CD1c-positive myeloid dendritic cell (primary cell): ENCODE measurements around the gene UGT1A1.

Source experiments
- DNase-seq: peaks from one replicate; pipeline ENCODE4 v3.0.0-alpha.2; 2016; ENCODE audit errors: extremely low spot score

Gene UGT1A1

DNA sequence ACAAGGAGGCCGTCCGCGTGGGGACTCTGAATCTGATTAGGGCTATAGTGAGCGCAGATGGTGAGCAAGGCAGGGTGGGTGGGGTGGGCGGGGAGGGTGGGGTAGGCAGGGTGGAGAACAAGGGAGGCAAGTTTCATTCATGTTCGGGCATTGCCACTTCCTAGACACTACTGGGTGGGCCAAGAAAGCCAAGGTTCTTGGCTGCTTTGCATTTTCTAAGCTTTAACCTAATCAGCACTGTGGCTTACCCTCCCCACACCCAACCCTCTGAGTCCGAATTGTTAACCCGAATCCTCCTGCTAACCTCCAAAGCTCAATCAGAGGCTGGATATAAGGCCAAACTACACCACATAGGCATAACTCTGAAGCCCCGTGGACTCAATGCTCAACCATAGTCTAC, 36.2 kb downstream of the UGT1A1 start:
- no peak for DNase-seq

GRCh38 chr2:233798335-233799086, 38.4 kb downstream of the UGT1A1 start:
- DNase-seq = no peak

- DNase-seq = no peak
Measured at GRCh38 chr2:233799087-233799665, 39.1 kb downstream of the UGT1A1 start.

- no peak for DNase-seq
Measured at GRCh38 chr2:233799716-233800115, 39.6 kb downstream of the UGT1A1 start.

GRCh38 chr2:233800208-233800607, 40.1 kb downstream of the UGT1A1 start:
- DNase-seq = no peak

GRCh38 chr2:233801357-233802131, 41.5 kb downstream of the UGT1A1 start:
- no peak for DNase-seq

- DNase-seq = no peak
Measured at GRCh38 chr2:233802132-233802815, 42.2 kb downstream of the UGT1A1 start.

DNA sequence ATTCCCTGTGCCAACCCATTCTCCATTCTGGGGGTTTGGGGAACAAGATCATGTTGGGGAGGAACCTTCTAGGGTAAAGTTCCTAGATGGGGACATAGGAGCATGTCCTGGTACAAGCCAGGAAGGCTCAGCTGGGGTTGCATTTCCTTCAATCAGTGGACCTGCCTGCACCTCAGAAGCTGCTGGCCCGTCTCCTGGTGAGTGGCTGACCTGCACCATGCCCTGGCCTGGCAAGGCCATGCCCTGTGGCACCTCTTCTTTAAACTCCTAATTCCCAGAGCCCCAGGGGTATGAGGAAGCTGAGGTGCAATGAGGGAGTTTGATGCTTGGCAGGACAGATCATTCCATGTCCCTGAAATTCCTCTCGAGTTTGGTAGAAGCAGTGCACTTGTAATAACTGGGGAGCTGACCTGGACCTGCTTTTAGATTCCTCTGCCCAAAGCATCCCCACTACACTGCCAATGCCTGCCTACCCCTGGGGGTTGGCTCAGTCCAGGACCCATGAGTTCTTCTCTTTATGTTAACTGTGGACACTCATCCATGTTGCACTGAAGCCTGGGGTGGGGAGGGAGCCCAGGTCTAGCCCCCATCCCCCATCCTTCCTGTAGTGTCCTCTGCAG, 43.3 kb downstream of the UGT1A1 start:
- no peak for DNase-seq

DNA sequence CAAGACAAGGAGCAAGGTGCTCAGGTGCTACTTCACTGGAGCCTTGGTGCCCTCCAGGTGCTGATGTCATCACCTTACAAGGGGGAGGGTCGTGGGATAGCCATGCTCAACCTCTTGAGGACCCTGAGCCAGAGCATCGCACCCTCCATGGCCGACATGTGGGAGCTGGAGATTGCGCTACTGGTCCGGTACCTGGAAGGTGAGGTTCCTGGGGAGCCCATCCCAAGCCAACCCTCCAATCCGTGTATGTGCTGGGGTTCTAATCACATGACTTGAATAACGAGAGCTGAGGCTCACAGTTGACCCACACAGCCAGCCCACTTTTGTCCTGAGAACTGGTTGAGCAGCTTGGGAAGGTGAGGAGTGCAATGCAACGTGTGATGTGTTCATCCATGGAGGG, 43.9 kb downstream of the UGT1A1 start:
- no peak for DNase-seq

GRCh38 chr2:233807215-233807865, 47.3 kb downstream of the UGT1A1 start:
- no peak for DNase-seq

DNA sequence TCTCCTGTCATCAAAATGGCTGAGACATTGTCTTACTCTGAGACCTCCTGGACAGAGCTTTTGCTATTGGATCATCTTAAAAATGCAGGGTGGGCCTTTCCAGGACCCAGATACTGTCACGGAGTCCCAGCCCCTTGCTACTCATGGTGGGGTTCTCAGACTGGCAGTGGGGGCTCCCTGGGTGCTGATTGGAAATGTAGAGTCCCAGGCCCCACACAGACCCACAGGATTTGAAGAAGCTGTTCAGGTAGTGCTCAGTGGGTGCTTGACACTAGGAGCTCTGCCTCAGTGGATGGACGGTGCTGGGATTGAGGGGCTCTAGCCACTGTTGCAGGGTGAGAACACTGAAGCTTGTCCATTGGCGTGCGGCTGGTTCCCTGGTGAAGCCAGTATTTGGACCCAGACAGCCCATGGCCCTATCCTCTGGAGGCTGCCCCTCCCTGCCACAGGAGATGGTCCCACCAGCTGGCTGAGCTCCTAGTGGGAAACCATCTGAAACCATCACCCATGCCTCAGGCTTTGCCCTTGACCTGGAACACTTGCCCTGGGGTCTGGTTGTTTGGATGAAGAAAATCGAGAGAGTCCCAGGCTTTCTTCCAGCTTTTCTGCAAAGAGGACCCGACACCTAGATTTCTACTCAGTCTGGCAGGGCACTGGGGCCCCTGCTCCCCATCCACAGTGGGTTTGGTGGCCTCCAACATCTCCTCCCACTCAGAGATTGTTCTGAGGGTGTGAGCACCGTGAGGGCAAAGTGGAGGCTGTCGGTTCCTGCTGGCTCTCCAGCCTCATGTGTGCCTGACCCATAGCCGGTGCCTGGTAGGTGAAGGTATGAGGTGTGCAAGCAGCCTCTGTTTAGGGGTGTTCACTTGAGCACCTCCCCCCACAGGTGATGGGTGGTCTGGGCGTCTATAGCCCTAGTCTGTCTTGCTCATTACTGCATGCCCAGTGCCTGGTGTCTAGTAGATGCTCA, 48.2 kb downstream of the UGT1A1 start:
- no peak for DNase-seq

DNA sequence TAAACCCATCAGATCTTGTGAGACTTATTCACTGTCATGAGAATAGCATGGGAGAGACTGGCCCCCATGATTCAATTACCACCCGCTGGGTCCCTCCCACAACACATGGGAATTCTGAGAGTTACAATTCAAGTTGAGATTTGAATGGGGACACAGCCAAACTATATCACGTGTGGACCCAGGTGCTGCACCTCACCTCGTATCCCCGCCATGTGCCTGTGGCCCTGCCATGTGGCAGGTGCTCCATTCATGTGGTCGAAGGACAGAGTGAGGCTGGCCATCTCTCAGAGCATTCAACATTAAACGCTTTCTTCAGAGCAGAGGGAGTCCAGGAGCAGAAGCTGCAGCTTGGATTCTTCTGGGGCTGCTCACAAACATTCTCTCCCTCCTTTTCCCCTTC, 50.3 kb downstream of the UGT1A1 start:
- no peak for DNase-seq

GRCh38 chr2:233811087-233811486, 51.0 kb downstream of the UGT1A1 start:
- no peak for DNase-seq

DNA sequence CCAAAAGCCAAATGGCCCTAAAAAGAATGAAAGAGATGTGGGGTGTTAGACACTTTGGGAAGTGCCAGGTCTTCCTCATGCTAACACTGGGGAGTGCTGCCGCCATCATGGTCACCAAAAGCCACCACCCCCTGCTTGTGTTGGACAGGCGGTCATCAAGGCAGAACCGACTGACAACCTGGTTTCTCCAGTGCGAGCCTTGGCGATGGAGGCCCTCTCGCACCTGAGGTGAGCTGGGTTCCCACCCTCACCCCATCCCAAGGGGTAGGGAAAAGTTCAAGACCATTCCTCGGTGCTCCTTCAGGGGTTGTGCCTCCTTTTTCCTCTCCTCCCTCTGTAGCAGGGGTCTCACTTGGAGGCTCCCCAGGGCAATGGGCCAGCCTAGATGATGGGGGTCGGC, 51.7 kb downstream of the UGT1A1 start:
- no peak for DNase-seq

DNA sequence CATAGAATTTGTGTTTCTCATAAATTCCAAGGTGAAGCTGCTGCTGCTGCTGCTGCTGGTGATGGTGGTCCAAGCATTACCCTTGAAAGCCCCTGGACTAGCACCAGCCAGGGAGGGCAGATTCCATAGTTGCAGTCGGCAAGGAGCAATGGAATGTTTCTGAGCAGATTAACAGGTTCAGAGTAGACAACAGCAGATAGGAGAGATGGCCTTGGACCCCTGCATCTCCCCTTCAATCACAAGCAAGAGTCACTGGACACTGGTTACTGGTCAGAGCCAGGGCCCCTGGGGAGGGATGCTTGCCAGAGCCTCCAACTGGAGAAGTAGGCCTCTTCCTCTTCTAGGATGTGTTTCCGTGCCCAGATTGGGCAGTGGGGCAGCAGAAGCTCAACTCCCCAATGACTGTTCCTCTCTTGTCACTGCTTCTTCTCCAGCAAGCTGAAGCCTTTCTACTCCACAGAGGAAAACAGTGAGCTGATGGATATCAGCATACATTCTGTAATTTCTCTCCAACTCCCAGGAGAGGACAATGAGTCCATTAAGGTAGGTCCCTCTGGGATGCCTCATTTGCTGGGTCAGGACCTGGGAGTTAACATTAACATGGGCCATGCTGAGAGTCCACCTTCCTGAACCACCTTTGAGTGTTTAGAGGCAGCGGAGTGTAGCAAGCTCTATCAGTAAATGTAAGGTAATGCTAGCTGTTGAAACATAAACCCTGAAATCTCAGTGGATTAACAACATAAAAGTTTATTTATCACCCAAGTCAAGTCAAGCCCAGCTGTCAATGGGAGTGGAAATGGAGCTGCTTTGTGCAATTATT, 53.4 kb downstream of the UGT1A1 start:
- DNase-seq = no peak

- no peak for DNase-seq
Measured at GRCh38 chr2:233814056-233814835, 54.2 kb downstream of the UGT1A1 start.

- DNase-seq = no peak
Measured at GRCh38 chr2:233815861-233816260, 55.8 kb downstream of the UGT1A1 start.

GRCh38 chr2:233816334-233816733, 56.3 kb downstream of the UGT1A1 start:
- DNase-seq = no peak

DNA sequence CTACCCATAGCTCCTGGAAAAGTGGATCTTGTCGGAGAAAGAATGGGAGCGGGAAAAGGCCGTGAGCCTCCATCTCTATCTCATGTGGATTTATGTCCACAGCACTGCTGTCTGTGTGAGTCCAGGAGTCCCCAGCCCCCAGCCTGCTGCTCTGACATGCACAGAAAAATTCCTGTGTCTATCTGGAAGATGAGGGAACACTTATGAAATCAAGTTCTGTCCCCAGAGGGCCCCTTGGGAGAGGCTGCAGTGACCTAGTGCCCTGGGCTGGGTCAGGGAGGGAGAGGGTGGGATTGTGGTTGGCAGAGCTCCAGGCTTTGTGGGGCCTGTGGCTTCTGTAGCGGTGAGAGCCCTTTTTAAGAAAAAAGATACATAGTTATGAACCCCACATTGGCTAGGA, 56.7 kb downstream of the UGT1A1 start:
- no peak for DNase-seq
